Measurements from ENCODE around the gene XRCC4.

XRCC4 gene

GRCh38 chr5:83393504-83393866, 316.1 kb downstream of the XRCC4 start:
- DNase-seq: no peak

GRCh38 chr5:83394190-83394589, 316.8 kb downstream of the XRCC4 start:
- no peak for DNase-seq

- DNase-seq: no peak
Measured at GRCh38 chr5:83396662-83397061, 319.3 kb downstream of the XRCC4 start.

- DNase-seq: no peak
Measured at GRCh38 chr5:83397658-83398057, 320.3 kb downstream of the XRCC4 start.

- DNase-seq: no peak
Measured at GRCh38 chr5:83400241-83400640, 322.9 kb downstream of the XRCC4 start.

- DNase-seq: no peak
Measured at GRCh38 chr5:83400701-83401100, 323.4 kb downstream of the XRCC4 start.

GRCh38 chr5:83401122-83401731, 323.9 kb downstream of the XRCC4 start:
- DNase-seq: no peak

GRCh38 chr5:83401775-83402174, 324.4 kb downstream of the XRCC4 start:
- DNase-seq: no peak

Data from effector CD4-positive, alpha-beta T cell (primary cell).